Fibroblast of skin of right quadriceps (primary cell): ENCODE results near the gene SLC2A3.
A peak's percentile ranks its signal among the peaks of the same experiment; 100 is the strongest.
"Not testable (repeated sequence)": the region's sequence is repeated elsewhere in the genome, so short reads cannot be mapped to it uniquely, and the experiment has no call there.

Experiments used
- DNase-seq: peaks from one replicate; pipeline ENCODE4 v3.0.0-alpha.2; 2013

The SLC2A3 gene

DNA sequence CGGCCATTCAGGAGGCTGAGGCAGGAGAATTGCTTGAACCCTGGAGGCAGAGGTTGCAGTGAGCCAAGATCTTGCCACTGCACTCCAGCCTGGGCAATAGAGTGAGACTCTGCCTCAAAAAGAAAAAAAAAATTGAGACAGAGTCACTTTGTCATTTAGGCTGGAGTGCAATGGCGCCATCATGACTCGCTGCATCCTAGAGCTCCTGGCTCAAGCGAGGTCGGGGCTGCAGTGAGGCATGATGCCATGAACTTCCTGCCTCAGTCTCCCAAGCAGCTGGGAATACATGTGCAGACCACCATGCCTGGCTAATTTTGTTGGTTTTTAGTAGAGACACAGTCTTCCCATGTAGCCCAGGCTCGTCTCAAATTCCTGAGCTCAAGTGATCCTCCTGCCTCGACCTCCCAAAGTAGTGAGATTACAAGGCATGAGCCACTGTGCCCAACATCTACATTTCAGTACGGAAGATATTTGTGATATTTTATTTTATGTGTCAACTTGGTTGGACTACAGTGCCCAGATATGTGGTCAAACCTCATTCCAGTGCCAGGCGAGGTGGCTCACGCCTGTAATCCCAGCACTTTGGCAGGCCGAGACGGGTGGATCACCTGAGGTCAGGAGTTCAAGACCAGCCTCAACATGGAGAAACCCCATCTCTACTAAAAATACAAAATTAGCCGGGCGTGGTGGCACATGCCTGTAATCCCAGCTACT is 14.4 kb upstream of the SLC2A3 start:
- DNase-seq = not testable (repeated sequence)

GRCh38 chr12:7948589-7949260 is 12.7 kb upstream of the SLC2A3 start:
- DNase-seq = no peak

GRCh38 chr12:7947011-7947410 is 11.0 kb upstream of the SLC2A3 start:
- DNase-seq = no peak

- DNase-seq = not testable (repeated sequence)
Measured at GRCh38 chr12:7944760-7945159, 8.8 kb upstream of the SLC2A3 start.

GRCh38 chr12:7940906-7941305 is 4.9 kb upstream of the SLC2A3 start:
- DNase-seq = no peak

DNA sequence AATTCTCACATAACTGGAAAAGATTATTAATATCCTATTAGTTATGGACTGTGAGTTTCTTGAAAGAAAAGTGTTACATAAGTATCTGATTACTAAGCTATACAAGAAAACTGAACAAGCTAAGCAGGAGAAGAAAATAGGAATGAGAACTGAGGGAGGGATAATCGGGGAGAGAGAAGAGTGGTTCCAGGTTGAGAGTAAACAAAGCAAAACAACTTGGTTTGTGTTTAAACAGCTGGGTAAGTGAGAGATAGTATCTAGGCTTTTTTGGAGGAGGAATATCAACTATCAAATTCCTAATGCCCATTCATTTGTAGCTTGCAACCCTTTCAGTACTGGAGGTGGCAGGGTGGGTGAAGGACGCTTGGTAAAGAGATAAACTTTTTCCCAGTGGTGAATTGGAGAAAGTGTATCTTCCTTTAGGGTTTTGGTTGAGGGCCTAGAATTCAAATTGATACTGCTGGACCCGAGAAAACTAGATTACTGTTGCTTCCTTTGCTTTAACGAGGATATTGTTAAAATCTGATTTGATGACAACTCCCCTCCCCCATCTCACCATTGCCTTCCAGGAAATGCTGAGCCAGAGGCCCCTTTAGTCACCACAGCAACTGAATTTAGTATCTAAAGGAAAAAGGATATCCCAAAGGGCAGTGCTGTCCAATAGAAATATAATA is 2.0 kb upstream of the SLC2A3 start:
- DNase-seq = peak; percentile 64

DNA sequence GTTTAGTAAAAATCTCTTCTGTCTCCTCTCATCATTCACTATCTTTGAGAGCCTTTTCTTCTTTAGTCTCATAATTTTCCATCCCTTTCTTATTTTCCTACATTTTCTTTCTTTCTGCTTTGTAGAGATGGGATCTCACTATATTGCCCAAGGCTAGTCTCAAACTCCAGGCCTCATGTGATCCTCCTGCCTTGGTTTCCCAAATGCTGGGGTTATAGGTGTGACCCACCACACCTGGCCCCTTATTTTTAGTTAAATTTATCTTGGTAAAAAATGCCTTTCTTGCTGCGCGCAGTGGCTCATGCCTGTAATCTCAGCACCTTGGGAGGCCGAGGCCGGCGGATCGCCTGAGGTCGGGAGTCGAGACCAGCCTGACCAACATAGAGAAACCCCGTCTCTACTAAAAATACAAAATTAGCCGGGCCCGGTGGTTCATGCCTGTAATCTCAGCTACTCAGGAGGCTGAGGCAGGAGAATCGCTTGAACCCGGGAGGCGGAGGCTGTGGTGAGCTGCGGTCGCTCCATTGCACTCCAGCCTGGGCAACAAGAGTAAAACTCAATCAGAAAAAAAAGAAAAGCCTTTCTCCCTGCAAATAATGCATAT is 996 bp downstream of the SLC2A3 start:
- DNase-seq = no peak

DNA sequence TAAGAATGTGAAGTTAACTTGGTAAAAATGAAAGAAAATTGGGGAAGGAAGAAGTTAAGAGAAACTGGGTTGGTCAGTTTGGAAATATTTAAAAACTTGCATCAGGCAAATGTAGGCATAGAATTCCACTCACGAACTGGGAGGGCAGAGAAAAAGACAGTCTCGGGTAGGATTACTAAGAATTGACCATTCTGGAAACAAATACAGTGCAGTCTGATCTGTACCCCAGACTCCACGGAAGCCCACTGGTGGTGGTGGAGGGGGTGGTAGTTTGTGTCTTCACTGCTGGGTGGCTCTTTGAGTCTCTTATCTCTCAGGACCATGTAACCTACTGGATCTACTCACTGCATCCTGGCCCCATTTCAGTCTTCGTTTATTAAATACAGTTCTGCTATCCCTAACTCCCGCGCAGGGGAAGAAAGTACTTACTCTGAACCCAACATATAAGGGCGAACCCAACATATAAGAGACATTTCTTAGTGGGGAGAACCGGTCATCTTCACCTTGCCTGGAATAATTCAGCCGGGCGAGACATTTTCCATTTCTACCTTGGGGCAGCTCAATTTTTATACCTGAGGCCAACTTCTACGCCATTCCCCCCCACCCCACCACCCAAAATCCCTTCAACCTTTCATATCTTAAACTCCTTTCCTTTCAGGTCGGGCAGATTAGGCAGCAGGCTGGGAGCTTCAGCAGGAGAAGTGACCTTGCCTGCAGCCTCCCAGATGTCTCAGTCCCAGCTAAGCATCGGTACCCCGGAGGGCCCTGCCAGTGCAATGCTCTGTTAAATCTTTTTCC is 1.7 kb downstream of the SLC2A3 start:
- DNase-seq = no peak

GRCh38 chr12:7933255-7933726 is 2.7 kb downstream of the SLC2A3 start:
- DNase-seq = peak; percentile 95

GRCh38 chr12:7932599-7933240 is 3.3 kb downstream of the SLC2A3 start:
- DNase-seq = not testable (repeated sequence)

- no peak for DNase-seq
Measured at GRCh38 chr12:7929083-7929792, 6.7 kb downstream of the SLC2A3 start.

DNA sequence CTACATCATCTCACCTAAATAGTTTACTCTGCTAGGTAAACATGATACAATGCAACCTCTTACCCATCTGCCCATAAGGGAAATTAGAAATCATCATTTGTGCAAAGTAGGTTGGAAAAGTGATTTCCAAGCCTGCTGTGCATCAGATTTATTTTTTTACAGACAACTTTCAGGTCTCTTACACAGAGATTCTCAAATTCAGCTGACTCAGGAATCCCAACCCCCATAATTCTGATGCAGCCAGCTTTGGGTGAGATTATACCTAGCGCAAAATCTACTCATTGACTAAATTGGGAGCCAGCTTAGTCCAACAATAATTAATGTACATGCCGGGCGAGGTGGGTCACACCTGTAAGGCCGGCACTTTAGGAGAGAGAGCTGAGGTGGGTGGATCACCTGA is 8.5 kb downstream of the SLC2A3 start:
- no peak for DNase-seq

DNA sequence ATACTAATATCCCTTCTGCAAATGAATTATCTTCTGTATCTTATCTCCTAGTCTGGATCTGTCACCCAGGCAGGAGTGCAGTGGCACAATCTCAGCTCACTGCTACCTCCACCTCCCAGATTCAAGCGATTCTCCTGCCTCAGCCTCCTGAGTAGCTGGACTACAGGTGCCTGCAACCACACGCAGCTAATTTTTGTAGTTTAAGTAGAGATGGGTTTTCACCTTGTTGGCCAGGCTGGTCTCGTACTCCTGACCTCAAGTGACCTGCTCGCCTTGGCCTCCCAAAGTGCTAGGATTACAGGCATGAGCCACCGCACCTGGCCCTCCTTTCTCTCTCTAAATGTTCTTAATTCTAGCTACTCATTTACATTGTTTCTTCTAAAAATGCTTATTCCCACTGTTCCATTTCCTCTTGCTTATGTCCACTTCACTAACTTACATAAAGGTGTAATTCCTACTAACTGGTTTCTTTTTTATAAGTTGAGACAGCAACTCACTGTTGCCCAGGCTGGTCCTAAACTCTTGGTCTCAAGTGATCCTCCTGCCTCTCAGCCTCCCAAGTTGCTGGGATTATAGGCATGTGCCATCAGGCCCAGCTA is 9.8 kb downstream of the SLC2A3 start:
- not testable (repeated sequence) for DNase-seq

DNA sequence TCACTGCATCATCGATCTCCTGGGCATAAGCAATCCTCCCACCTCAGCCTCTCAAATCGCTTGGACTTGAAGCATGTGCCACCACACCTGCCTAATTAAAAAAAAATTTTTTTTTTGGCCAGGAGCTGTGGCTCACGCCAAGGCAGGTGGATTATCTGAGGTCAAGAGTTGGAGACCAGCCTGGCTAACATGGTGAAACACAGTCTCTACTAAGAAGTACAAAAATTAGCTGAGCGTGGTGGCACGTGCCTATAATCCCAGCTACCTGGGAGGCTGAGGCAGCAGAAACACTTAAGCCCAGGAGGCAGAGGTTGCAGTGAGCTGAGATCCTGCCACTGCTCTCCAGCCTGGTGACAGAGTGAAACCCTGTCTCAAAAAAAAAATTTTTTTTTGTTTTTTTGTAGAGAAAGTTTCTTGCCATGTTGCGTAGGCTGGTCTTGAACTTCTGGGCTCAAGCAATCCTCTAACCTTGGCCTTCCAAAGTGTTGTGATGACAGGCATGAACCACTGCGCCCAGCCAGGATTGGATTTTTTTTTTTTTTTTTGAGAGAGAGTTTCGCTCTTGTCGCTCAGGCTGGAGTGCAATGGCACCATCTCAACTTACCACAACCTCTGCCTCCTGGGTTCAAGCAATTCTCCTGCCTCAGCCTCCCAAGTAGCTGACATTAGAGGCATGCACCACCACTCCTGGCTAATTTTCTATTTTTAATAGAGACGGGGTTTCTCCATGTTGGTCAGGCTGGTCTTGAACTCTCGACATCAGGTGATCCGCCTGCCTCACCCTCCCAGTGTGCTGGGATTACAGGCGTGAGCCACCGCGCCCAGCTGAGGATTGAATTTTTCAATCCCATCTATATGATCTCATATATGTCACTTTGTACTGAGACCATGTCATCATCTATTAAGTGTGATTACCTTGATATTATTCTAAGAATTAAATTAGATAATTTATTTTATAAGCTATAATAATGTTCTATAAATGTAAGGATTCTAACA is 12.4 kb downstream of the SLC2A3 start:
- no peak for DNase-seq

- DNase-seq = not testable (repeated sequence)
Measured at GRCh38 chr12:7921181-7921580, 14.8 kb downstream of the SLC2A3 start.

GRCh38 chr12:7918268-7918590 is 17.8 kb downstream of the SLC2A3 start:
- DNase-seq = not testable (repeated sequence)

DNA sequence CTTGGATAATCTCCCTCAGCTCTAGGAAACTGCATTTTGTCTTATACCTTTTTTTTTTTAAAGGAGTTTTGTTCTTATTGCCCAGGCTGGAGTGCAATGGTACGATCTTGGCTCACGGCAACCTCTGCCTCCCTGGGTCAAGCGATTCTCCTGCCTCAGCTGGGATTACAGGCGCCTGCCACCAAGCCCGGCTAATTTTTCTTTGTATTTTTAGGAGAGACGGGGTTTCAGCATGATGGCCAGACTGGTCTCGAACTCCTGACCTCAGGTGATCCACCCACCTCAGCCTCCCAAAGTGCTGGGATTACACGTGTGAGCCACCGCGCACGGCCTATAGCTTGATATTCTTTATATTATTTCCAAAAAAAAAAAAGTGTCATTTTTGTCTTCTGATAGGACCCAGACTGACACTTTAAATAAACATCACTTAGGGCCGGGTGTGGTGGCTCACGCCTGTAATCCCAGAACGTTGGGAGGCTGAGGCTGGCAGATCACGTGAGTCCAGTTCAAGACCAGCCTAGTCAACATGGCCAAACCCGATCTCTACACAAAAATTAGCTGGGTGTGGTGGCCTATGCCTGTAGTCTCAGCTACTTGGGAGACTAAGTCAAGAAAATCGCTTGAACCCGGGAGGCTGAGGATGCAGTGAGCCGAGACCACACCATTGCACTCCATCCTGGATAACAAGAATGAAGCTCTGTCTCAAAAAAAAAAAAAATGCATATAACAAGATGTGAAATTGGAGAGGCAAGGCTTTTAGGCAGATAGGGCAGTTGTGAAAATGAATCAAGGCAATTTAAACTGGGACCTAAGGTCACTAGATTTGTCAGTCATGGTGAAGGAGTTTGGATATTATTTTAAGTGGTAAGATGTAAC is 18.4 kb downstream of the SLC2A3 start:
- DNase-seq = no peak

GRCh38 chr12:7916936-7917335 is 19.1 kb downstream of the SLC2A3 start:
- no peak for DNase-seq
